AG04449 (cell line): ENCODE results near the gene PPP1R13L.
A peak's percentile ranks its signal among the peaks of the same experiment; 100 is the strongest.

Source experiments
- CTCF ChIA-PET: fragments of 350-600 bp; formaldehyde crosslinking; extraction: SDS; loops from one replicate; lab custom pipeline; 2021; ENCODE audit warnings: antibody characterized with exemption; lab: Yijun Ruan, JAX
- POLR2A ChIA-PET: fragments of 400-600, 350-600 bp; formaldehyde crosslinking; extraction: SDS; loops from one replicate; lab custom pipeline; 2020; ENCODE audit warnings: antibody characterized with exemption, inconsistent platforms; lab: Yijun Ruan, JAX
- DNase-seq: peaks from one replicate; pipeline ENCODE4 v3.0.0-alpha.2; 2010; ENCODE audit warnings: low read depth, low spot score
- H3K4me3 ChIP-seq: 2 replicates; pipeline ENCODE4 v1.5.1; 2011; ENCODE audit warnings: low read depth, mild to moderate bottlenecking, control low read depth, low read length
- TF ChIP-seq, protein P1 (sequence below): IDR thresholded peaks from one replicate; pipeline ENCODE4 v1.5.1; 2011; ENCODE audit warnings: mild to moderate bottlenecking, moderate library complexity, low read length, control low read depth, inconsistent platforms; ENCODE audit not compliant: insufficient read depth; ENCODE audit errors: missing control alignments

PPP1R13L gene

DNA sequence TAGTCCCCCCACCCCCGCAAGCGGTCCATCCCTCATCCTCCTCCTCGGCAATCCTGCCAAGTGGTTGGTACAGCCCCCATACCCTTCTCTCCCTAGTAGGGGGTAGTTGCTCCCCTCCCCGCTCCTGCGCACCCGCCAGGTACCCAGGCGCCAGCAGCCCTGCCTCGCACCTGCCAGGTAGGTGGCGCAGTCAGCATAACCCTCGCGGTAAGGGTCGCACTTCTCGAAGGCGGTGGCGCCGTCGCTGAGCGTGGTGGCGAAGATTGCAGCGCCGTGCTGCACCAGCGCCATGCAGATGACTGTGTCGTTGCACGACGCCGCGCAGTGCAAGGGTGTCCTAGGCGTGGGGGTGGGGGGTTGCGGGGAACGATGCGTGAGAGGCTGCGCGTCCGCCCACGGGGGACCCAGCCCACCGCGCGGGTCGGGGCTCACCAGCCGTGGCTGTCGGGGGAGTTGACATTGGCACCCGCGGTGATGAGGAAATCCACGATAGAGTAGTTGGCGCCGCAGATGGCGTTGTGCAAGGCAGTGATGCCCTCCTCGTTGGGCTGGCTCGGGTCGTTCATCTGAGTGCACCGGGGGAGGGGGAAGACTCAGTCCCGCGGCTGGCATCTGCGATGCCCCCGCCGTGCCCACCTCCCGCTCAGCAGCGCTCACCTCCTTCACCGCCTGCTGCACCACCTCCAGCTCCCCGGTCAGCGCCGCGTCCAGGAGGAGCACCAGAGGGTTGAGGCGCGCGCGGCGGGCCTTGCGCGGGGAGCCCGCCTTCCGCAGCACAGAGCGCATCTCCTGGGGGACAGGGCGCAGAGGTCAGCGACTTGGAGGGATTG is 19.3 kb downstream of the PPP1R13L start:
- H3K4me3 ChIP-seq, result no peak overlapping the region
- TF ChIP-seq, protein P1, sequence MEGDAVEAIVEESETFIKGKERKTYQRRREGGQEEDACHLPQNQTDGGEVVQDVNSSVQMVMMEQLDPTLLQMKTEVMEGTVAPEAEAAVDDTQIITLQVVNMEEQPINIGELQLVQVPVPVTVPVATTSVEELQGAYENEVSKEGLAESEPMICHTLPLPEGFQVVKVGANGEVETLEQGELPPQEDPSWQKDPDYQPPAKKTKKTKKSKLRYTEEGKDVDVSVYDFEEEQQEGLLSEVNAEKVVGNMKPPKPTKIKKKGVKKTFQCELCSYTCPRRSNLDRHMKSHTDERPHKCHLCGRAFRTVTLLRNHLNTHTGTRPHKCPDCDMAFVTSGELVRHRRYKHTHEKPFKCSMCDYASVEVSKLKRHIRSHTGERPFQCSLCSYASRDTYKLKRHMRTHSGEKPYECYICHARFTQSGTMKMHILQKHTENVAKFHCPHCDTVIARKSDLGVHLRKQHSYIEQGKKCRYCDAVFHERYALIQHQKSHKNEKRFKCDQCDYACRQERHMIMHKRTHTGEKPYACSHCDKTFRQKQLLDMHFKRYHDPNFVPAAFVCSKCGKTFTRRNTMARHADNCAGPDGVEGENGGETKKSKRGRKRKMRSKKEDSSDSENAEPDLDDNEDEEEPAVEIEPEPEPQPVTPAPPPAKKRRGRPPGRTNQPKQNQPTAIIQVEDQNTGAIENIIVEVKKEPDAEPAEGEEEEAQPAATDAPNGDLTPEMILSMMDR, result no peak
- POLR2A ChIA-PET, result no interaction called here
- DNase-seq, result no peak
- CTCF ChIA-PET, result interaction anchor here (1.5 kb wide), 1 partner anchor 17 kb away, joined by 7 read pairs; no protein-coding TSS in a partner anchor

DNA sequence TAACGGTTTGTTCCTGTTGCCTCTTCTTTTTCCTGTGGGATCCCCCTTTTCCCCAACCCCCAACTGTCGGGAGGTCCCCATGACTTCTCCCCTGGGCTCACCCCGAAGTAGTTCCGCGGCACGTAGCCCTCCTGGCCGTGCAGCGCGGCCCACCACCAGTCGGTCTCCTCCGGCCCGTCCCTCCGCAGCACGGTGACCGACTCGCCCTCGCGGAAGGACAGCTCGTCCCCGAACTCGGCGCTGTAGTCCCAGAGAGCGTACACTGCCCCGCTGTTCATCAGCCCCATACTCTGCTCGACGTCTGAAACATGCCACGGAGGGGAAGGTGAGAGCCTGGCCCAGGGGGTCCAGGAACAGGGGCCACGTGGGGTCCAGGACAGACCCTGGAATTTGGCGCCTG is 22.4 kb downstream of the PPP1R13L start:
- ChIA-PET POLR2A (no interaction called here), CTCF (interaction anchor here (1.0 kb wide), 2 partner anchors 9 to 21 kb away, joined by 4 to 6 read pairs; no protein-coding TSS in a partner anchor)
- DNase-seq, result no peak
- H3K4me3 ChIP-seq, result no peak overlapping the region
- TF ChIP-seq, protein P1, result no peak

DNA sequence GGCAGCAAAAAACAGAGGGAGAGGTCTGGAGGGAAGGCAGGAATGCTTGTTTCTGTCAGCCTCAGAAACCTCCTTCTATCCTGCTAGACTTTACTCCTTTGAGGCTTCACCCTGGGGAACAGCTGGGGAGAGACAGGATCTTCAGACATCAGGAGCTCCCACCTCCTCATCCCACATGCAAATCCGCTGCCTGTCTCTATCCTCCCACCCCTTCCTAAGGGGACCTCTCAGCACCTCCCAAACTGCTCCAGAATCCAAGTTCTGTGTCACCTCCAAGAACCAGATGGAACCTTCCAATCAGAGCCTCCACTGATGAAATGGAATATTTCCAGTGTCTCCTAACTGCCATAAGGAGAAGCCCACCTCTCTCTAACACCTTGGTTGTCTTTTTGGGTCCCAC is 24.8 kb downstream of the PPP1R13L start:
- TF ChIP-seq, protein P1, result no peak
- no peak for DNase-seq
- ChIA-PET CTCF (interaction anchor here (1.4 kb wide), 1 partner anchor 105 kb away, joined by 4 read pairs; no protein-coding TSS in a partner anchor), POLR2A (no interaction called here)
- H3K4me3 ChIP-seq, result no peak overlapping the region

DNA sequence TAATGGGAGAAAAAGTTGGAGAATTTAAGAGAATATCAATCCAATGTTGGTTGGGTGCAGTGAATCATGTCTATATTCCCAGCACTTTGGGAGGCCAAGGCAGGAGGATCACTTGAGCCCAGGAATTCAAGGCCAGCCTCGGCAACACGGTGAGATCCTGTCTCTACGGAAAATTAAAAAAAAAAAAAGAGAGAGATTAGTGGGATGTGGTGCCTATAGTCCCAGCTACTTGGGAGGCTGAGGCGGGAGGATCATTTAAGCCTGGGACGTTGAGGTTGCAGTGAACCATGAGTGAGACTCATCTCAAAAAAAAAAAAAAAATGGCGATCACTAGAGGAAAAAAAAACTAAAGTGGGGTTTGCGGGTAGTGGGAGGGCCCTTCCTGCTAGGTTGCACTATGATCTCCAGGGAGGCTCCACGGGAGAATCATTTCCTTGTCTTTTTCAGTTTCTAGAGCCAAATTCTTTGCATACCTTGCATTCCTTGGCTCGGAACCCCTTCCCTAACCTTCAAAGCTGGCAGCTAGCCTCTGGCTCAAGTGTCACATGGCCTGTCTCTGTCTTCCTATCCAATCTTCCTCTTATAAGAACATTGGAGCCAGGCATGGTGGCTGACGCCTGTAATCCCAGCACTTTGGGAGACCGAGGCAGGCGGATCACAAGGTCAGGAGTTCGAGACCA is 28.7 kb downstream of the PPP1R13L start:
- ChIA-PET POLR2A (no interaction called here), CTCF (interaction anchor here (1.1 to 2.4 kb wide), 5 partner anchors 26 to 110 kb away, joined by 6 to 10 read pairs (median 6); partner anchors contain the start of gene PPP1R13L)
- TF ChIP-seq, protein P1, result no peak
- peak; percentile 86 for DNase-seq
- no peak overlapping the region for H3K4me3 ChIP-seq

DNA sequence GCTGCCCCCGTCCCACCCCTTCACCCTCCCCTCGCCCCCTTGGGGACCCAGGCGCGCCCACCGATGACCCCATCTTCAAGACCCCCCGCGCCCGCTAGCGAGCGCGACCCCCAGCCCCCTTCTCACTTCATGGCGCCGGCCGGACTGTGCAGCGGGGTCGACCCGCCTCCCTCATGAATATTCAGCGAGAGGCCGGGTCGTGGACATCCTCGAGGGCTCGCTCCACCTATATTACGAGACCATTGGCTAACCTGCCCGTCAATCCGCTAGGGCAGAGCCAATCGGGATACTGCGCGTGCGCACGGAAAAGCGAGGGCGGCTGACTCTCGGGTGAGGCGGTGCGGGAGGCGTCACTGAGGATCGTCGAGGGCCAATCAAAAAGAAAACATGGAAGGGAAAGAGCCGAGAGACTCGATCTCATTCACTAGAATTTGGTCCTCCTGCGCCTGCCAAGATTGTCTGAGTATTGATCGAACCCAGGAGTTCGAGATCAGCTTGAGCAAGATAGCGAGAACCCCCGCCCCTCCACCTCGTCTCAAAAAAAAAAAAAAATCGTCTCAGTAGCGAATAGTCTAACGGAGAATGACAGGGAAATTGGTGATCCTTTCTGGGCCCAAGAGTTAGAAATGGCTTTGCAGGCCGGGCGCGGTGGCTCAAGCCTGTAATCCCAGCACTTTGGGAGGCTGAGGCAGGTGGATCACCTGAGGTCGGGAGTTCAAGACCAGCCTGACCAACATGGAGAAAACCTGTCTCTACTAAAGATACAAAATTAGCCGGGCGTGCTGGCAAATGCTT is 34.3 kb downstream of the PPP1R13L start, which contains the start of gene ERCC2:
Gene ERCC2 (minus strand): TSS at position 164 of the 795 bp plus-strand sequence. CDS start 33 bp downstream, at position 131.
- ChIA-PET POLR2A (no interaction called here), CTCF (interaction anchor here (0.8 to 2.8 kb wide), 5 partner anchors 33 to 115 kb away, joined by 3 to 7 read pairs (median 5); no protein-coding TSS in a partner anchor)
- DNase-seq, result peak; percentile 84
- H3K4me3 ChIP-seq, result peak within 1 kb of the TSS; percentile 79
- TF ChIP-seq, protein P1, result no peak
